HS-5 (cell line): ENCODE measurements around the gene MAPKAPK3.

ENCODE experiments used
- DNase-seq: peaks from one replicate; pipeline ENCODE4 v3.0.0-alpha.2; 2012; ENCODE audit warnings: low read depth

The MAPKAPK3 gene

GRCh38 chr3:50617096-50617791 is at the start of gene MAPKAPK3:
Gene MAPKAPK3, plus strand, starts transcription at chr3:50617151. Its CDS starts 415 bp downstream, at chr3:50617566.
- no peak for DNase-seq

DNA sequence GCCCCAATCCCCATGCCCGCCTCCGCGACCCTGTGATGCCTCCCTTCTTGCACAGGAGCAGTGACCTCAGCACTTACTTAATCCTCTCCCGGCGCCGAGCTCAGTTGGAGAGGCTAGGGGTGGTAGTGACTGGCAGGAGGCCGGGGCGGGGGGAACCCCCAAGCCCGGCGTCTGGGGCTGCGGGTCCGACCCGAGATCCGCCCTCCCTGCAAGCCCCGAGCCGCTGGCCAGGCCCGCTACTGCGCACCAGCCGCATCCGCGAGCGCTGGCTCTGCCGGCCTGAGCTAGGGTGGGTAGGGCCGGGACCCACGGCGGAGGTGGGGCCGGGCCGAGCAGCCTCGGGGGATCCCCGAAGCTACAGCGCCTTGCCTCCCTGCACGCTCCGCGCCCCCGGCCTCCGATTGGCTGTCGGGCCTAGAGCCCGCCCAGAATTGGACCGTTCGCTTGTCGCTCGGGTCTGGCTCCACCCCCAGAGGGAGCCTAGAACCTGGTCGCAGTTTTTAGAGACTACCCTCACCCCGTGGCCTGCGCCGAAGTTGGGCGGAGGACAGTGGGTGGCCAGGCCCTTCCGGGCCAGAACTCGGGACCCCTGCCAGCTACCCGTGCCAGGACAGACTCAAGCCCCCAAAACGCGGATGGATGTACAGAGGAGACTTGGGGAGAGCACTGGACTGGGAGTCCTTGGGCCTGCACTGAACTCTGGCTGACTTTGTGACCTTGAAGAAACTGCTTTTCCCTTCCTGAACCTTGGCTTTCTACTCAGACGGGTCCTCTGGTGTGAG is 49.4 kb upstream of the MAPKAPK3 start, which contains the start of gene C3orf18:
Gene C3orf18 (minus strand): TSS at position 362 of the 782 bp plus-strand sequence. CDS start 2,048 bp downstream, outside the sequence.
- peak; percentile 68 for DNase-seq

DNA sequence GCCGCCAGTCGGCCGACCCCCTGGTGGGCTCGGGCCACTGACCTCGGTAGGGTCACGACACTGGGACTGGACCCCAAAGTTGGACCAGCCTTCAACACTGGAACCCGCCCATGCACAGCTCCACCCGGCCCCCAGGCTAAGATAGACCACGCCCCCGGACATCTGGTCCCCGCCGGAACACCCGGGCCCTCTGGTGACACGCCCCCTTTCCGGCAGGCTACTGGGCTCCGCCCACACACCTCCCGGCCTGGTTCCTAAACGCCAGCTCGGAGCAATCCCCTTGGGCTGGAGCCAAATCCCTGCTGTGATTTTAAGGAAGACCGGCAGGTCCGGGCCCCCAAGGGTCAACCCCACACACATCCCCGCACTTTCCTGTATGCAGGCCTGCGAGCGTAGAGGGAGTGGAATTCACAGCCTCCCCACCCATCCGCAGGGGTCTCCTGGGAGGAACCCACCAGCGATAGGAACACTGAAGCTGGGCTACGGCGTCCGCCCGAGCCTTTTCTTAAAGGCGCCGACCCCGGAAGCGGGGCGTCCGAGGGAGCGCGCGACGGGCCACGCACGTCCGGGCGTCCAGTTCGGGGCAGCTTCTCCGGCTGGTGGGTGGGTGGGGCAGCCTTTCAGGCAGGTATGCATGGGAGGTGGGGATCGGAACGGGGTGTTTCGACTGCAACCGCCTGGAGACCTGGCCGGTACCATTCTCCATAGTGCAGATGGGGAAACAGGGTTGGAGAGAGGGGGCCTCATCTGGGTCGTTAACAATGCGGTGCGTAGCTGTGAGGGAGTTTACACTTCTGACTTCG is 47.8 kb upstream of the MAPKAPK3 start, which contains the start of gene HEMK1:
Gene HEMK1 (plus strand): TSS at position 576 of the 803 bp plus-strand sequence. CDS start 1,583 bp downstream, outside the sequence.
- DNase-seq = peak; percentile 91

GRCh38 chr3:50570508-50571279 is 46.3 kb upstream of the MAPKAPK3 start:
- DNase-seq = no peak

GRCh38 chr3:50571486-50571885 is 45.5 kb upstream of the MAPKAPK3 start:
- DNase-seq = no peak

- DNase-seq = no peak
Observed at GRCh38 chr3:50572158-50572557, 44.8 kb upstream of the MAPKAPK3 start.

GRCh38 chr3:50572801-50573371 is 44.1 kb upstream of the MAPKAPK3 start:
- DNase-seq = no peak

DNA sequence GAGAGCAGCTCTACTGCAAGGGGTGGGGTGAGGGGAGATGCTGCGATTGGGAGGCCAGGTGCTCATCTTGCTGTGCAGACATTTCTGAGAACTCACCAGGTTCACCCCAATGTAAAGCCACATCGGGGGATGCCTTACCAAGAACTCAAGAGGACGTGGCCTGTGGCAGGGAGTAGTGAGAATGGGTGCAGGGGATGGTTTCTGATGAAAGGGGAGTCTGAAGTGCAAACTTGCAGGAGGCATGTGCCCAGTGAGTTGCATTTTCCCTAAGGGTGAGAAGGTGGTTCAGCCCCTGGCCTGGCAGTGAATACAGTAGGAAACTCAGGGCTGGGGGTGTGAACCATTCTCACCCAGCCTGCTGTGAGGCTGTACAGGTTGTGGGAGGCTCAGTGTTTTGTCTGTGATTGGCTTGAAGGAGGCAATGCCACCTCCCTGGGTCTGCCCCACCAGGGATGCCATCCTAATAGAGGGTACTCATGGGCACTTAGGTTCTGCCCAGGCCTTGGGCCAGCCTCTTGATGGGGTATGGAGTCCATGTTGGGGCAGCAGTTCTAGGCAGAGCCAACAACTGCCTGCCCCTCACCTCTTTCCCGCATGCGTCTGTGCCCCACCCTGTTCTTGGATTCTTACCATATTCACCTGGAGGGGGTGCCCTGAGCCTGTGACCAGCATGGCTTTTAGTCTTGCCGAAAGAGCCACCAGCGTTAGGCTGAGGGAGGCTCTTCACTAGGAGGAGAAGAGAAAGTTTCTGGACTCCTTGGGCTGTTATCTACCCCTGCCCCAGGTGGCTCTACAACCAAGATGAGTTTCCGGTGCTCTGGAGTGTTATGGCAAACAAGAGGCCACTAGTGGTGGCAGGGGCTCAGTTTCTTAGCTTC is 43.1 kb upstream of the MAPKAPK3 start:
- no peak for DNase-seq

DNA sequence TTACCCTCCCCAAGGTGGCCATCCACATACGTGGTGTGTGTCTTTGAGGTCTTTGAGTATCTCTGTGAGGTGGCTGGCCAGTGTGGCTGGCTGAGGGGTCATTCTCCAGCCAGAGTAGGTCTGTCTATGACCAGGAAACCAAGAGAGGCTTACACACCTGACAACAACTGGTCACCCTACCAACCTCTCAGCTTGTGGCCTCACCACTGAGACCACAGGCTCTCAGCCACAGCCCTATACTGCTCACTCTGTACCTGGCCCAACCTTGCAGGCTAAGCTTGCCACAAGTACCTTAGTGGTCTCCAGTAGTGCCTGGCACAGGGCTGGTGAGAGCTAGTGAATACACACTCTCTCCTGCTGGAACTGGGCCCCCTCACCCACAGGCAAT is 42.5 kb upstream of the MAPKAPK3 start:
- no peak for DNase-seq

GRCh38 chr3:50575372-50575771 is 41.6 kb upstream of the MAPKAPK3 start:
- DNase-seq = no peak

DNA sequence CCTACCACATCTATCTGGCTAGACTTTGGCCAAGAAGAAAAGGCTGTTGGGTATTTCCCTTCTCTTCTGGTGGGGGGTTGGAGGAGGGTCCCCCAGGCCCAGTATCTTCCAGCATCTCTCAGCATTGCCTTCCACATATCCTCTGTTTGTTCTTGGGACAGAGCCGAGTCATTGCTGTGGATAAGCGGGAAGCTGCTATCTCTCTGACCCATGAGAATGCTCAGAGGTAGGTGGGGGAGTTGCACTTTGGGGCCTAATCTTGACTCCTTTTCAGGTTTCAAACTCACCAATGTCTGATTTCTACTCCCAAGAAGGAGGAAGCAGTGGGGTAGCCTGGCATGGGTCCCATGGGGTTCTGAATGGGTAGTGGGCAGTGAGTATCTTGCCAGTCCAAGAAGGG is 39.6 kb upstream of the MAPKAPK3 start:
- no peak for DNase-seq

- DNase-seq = no peak
Observed at GRCh38 chr3:50580683-50581458, 36.1 kb upstream of the MAPKAPK3 start.

DNA sequence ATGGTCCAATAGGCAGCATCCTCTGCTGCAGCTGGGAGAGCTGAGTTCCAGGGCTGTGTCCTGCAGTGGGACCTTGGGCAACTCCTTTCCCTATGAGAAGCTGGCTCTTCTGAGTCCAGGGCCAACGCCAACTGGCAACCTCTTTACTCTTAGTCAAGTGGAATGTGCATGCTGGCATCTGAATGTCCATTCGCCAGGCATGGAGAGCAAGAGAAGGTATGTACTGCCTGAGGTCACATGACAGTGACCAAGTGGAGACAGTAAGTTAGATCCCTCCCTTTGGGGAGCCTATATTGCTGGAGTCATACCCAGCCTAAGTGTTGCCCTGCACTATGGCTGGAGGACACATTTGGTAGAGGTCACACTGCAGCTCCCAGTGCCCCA is 35.5 kb upstream of the MAPKAPK3 start:
- DNase-seq = no peak

DNA sequence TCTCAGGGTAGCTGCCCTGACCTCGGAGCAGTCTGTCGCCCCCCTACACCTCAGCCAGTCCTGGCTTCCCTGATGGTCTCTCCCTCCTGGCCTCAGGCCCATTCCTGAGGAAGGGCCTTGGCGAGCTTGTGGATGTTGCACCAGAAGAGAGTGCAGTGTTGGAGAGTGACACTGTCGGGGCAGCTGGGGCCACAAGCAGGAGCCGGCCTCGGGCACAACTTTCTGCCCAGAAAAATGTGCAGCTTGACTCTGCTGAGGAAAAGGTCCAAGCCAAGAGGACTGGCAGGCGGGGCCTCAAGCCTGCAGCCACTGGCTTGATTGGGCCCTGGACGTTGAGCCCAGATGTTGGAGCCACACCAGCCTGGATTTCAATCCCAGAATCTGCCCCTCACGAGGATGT is 34.9 kb upstream of the MAPKAPK3 start:
- no peak for DNase-seq

- DNase-seq = no peak
Observed at GRCh38 chr3:50583897-50584296, 33.1 kb upstream of the MAPKAPK3 start.

GRCh38 chr3:50584391-50584790 is 32.6 kb upstream of the MAPKAPK3 start:
- no peak for DNase-seq

- DNase-seq = no peak
Observed at GRCh38 chr3:50585919-50586762, 30.8 kb upstream of the MAPKAPK3 start.

DNA sequence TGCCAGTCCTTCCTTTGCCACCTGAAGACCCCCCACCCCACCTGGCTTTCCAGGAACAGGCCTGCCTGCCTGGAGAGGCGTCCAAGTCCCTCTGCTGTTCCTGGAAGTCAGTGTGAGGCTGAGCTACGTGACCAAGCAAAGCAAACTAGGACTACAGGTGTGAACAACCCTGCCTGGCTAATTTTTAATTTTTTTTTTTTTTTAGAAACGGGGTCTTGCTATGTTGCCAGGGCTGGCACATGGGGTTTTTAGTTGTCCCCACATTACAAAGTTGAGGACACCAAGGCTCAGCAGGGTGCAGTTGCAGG is 30.2 kb upstream of the MAPKAPK3 start:
- no peak for DNase-seq

DNA sequence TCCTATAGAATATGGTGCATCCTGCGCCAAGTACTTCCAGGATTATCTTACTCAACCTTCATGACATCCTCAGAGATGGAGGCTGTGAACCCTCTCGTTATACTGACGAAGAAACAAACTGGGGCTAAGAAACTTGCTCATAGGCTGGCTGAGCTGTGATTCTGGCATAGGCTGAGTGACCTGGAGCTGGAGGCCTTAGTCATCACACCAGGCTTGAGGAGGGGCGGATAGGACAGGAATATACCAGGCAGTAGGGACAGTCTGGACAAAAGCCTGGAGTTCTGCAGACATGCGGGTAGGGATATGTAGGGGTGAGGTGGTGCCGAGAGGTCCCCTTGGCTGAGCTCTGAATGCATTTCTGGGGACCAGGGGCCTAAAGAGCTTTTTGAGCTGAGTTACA is 29.6 kb upstream of the MAPKAPK3 start:
- DNase-seq = no peak
